ENCODE results near the gene IFTAP. TPM values are rescaled to one million over a fixed set of nuclear protein-coding genes. Genes with fewer than 3 reads are reported as not detected.

IFTAP gene
- total and polyA plus RNA-seq, 2 of the 13 experiments (the other 11 are each of a cell fraction or from before 2014, with no cell fraction given), result 11.3 to 29.4 TPM

GRCh38 chr11:36594316-36594989, at the start of gene IFTAP (continued):
- TF ChIP-seq PRDM15 (CRISPR knock-in tag; IDR thresholded peaks at IDR 0.05) (no peak; the same call in 1 of the 2 replicates), EHMT2 (IDR thresholded peaks at IDR 0.05; ENCODE audit: borderline replicate concordance, low read depth, low read length) (peak; percentile 96), TBL1XR1 (IDR thresholded peaks at IDR 0.05; ENCODE audit: borderline replicate concordance, low read length, partially characterized antibody) (peak; percentile 88), ZNF614 (CRISPR knock-in tag; IDR thresholded peaks at IDR 0.05; ENCODE audit: borderline replicate concordance) (peak; percentile 81), SRF (IDR thresholded peaks at IDR 0.05; ENCODE audit: low read depth, low read length) (peak; percentile 59; the same call in 1 of the 2 replicates), NFYB (CRISPR knock-in tag; IDR thresholded peaks at IDR 0.05) (no peak), MBNL3 (CRISPR knock-in tag; conservative IDR thresholded peaks at IDR 0.05) (0 out of 2 replicates have a peak, but pooled peaks have one; percentile 47), ZNF784 (CRISPR knock-in tag; IDR thresholded peaks at IDR 0.05; ENCODE audit: borderline replicate concordance) (peak; percentile 32; the same call in 1 of the 2 replicates), POLR2AphosphoS5 (IDR thresholded peaks at IDR 0.05; ENCODE audit: low read depth, low read length) (peak; percentile 68; the same call in 1 of the 2 replicates), NFKBIZ (CRISPR knock-in tag; IDR thresholded peaks at IDR 0.05) (no peak), EP300 (IDR thresholded peaks at IDR 0.05; ENCODE audit: low read depth in 2 of 2, low read length in 2 of 2) (0 out of 4 replicates have a peak, but pooled peaks of 1 of the 2 experiments have one; percentile 17), EP300 (CRISPR knock-in tag; IDR thresholded peaks at IDR 0.05; ENCODE audit: borderline replicate concordance) (no peak), ZMAT3 (CRISPR knock-in tag; conservative IDR thresholded peaks at IDR 0.05) (0 out of 2 replicates have a peak, but pooled peaks have one; percentile 47), PBX2 (CRISPR knock-in tag; IDR thresholded peaks at IDR 0.05) (no peak), E2F5 (CRISPR knock-in tag; conservative IDR thresholded peaks at IDR 0.05) (no peak), THAP9 (CRISPR knock-in tag; IDR thresholded peaks at IDR 0.05; ENCODE audit: borderline replicate concordance) (peak; percentile 34; the same call in 1 of the 2 replicates)

Data from HepG2 (cell line).